Stimulated activated CD4-positive, alpha-beta T cell treated with anti-CD3 and anti-CD28 coated beads, Interleukin-12 subunit alpha, Interleukin-12 subunit beta, amount 100 ng/mL, for 4 hours (primary cell): ENCODE data around the gene ZNF248.
"Not testable (repeated sequence)": the region's sequence is repeated elsewhere in the genome, so short reads cannot be mapped to it uniquely, and the experiment has no call there.

Experiments
- DNase-seq: peaks from one replicate; pipeline ENCODE4 v3.0.0-alpha.2; 2020

Gene ZNF248

DNA sequence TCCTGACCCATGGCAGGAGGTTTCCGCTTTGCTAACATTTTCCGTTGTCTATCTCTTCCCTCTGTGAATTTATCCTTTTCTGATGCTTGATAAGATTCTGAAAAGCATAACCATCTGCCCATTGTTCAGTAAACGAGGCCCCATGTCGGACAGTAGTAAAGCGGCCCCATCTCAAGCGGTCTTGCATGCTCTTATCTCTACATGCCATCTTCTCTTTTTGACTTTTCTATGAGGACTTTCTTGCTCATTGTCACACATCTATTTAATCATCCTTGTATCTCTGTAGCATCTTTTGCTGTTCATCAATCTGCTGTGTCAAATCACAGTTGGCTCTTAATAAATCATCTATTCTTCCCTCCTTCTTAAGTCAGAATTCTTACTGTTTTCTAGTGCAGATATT is 37.6 kb downstream of the ZNF248 start:
- DNase-seq, result no peak

DNA sequence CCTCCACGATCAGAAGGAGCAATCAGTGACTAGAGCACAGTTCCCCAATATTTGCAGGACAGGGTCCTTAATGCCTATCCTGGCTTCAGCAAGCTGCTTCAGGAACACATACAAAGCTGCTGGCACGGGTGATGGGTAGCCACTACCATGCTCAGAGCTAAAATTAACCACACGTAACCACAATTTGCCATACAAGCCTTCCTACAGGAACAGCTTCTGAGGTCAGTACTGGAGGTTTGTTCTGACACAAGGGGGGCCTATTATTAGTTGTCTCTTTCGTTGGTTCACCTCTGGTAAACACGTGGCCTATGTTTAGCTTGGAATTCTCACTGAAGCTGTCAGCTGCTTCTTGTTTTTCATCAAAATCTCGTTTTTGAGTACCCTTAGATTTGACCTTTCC is 41.1 kb downstream of the ZNF248 start:
- no peak for DNase-seq

DNA sequence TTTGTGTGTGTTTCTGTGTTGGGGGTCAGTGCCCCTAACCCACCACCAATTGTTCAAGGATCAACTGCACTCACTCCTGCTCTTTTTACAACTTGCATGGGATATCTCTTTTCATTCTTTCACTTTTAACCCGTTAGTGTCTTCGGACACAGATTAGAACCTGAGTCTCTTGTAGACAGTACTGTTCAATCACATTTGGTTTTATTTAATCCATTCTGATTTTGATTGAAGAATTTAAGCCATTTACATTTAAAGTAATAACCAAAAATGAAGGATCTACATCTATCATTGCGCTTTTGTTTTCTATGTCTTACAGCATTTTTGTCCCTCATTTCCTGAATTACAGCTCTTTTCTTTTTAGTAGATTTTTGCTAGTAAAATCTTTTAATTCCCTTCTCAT is 43.6 kb downstream of the ZNF248 start:
- no peak for DNase-seq

DNA sequence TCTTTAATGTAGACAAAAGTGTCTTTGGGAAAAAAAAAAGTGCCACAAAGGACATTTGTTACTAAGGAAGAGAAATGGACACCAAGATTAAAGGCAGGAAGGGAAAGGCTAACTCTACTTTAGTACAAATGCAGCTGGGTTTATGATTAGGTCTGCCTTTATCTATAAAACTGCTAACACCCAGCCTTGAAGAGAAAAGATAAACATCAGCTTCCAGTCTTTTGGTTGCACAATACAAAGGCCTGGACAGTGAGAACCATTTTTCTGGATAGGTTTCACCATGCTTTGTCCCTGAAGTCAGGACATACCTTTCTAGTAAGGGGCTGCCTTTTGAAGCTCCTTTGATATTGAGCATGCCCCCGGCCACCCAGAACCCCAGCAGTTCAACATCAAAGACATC is 45.1 kb downstream of the ZNF248 start:
- DNase-seq, result no peak

DNA sequence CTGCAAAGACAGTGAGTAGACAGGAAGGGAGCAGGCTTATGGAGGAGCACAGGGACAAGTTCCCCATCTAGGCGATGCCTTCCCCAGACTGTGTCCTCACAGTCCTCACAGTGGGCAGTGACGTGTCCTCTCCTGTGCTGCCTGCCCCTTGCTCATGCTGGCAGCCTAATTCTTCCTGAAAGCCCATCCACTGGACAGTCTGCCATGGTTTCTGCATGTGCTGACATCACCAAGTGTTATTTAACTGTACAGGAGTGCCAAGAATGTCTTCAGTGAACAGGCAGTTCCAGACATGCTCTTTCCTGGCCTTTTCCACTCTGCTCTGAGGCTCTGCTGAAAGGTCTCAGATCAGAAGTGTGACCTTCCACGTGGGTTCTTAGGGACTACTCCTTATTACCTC is 54.1 kb downstream of the ZNF248 start:
- DNase-seq, result no peak

DNA sequence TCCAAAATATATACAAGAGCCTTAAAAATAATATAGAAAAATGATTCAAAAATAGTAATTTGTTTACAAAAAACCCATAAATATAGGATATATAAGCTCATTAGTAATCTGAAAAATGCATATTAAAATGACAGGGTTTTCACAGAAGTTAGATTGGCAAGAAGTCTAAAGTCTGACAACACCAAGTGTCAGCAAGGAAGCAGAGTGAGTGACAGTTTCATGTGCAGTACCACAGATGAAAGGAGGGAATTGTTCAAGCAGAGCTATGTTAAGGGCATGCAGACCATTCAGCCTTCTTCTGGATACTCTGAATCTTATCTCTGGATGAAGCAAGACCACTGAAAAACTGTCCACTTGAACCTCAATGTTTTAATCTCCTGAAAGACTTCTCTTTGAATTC is 55.9 kb downstream of the ZNF248 start:
- DNase-seq, result no peak

DNA sequence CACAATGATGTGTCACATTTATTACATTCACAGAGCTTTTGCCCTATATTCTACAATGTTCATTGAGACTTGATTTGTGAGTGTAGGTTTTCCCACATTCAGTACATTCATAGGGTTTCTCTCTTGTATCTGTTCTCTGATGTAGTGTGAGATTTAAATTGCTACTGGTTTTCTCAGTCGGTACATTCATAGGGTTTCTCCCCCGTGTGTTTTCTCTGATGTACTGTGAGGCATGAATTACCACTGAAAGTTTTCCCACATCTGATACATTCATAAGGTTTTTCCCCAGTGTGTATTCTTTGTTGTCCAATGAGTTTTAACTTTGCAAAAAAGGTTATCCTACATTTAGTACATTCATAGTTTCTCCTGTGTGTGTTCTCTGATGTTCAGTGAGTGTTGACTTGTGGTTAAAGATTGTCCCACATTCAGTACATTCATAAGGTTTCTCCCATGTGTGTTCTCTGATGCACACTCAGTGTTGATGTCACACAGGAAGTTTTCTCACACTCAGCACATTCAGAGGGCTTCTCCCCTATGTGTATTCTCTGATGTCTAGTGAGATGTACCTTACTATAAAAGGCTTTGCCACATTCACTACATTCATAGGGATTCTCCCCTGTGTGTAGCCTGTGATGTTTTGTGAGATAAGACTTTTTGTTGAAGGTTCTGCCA is 63.0 kb downstream of the ZNF248 start:
- no peak for DNase-seq

DNA sequence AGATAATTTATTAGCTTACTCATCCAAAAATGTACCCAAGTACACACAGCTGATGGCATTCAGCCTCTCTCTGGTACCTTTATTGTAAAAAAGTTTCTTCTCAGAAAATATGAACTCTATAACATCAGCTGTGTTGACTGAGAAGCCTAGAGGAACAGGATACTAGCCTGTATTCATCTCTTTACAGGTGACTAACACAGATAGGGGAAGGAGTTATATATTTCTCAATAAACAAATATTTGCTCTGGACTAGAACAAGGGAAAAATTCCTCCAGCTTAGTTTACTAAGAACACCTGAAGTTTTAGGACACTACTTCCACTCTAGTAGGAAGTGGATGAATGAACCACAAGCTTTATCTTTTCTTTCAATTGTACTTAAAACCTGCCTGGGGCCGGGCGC is 67.8 kb downstream of the ZNF248 start:
- no peak for DNase-seq

DNA sequence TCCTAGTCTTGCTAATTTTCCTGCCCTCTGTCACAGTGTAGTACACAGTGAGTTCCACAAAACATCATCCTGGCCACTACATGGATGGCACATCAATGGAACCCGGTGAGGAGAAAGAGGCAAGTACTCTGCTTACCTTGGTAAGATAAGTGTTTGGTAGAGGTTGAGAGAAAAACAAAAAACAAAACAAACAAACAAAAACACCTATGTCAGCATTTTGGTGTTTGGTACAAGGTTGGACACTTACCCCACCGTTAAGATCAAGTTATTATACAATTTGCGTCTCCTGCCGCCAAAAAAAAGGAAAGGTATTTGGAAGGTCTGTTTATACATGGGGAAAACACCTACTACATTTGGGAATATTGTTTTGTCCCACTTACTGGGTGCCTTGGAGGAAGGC is 72.7 kb downstream of the ZNF248 start:
- no peak for DNase-seq

DNA sequence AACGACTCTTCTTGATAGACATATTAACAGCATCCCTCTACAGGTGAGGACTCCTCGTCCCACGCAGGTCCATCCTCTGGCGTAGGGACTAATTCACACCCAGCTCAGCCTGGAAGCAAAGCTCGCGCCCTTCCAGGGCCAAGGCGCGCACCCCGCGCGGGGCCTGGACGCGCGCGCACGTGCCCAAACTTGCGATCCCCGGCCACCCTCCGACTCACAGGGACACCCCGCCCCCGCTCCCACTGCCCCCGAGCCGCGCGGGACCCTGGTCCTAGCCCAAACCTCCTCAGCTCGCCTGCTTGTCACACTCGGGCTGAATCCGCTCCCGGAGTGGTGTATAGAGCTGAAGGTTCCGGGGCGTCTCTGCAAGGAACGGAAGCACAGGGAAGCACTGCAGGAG is 76.9 kb downstream of the ZNF248 start:
- no peak for DNase-seq

DNA sequence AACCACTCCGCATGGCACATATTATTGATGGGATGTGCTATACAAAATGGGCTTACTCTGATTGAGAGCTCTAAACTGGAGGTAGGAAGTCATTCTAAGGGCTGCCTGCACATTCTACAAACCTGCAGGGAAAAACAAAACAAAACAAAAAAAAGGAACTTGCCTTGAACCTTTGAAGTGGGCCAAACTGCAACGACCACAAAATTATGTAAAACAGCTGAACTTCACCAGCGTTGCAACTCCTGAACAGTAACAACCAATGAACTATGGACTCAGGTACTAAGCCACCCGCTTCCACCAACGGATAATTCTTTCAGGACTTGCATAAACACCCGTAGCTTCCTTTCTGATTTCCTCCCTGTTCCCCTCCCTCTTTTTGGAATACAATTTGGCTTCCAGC is 80.4 kb downstream of the ZNF248 start:
- no peak for DNase-seq

DNA sequence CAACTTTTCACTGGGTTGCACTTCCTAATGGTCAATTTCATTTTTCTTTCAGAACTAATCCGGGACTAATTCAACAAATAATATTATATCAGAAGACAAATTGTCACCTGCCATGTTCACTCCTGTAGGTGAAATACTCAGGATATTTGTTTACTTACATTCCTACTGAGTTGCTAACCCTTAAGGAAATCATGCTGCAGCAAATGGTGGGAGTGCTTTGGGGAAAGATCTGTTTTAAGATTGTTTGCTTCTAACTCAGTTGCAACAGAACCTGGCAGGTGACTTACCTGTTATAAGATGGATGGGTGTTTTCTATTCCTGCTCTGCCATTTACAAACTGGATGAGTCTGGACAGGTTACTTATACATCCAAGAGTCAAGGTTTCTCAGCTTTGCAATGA is 81.8 kb downstream of the ZNF248 start:
- no peak for DNase-seq

DNA sequence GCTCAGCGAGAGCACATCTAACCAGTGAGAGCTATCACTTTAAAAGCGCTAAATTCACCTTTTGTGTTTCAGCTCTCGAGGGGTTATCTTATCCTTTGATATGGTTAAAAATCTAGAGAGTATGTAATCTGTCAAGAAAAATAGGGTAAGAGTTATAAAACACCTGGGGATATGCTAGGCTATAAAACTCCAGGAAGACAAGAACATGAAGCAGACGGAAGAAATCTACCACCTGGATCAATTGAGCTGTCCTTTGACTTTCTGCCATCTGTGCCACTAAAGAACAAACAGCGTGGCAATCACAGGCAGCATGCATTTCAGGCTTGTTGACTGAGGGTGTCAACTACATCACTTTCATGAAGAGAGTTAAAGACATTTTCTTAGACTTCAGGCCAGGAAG is 83.1 kb downstream of the ZNF248 start:
- no peak for DNase-seq

DNA sequence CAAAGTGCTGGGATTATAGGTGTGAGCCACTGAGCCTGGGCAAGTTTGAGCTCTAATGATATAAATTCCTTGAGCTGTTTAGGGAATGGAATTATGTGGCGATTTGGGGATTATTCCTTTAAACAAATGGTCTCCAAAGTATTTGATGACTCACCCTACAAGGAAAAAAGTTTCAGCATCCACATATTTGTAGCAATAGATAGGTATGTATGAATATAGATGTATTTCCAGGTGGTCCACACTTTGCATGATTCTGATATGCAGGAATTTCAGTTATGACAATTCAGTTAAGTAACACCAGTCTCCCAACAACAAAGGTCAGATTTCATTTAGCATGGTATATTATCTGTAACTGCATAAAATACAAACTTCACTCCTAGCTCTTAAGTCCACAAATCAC is 92.2 kb downstream of the ZNF248 start:
- DNase-seq, result no peak

DNA sequence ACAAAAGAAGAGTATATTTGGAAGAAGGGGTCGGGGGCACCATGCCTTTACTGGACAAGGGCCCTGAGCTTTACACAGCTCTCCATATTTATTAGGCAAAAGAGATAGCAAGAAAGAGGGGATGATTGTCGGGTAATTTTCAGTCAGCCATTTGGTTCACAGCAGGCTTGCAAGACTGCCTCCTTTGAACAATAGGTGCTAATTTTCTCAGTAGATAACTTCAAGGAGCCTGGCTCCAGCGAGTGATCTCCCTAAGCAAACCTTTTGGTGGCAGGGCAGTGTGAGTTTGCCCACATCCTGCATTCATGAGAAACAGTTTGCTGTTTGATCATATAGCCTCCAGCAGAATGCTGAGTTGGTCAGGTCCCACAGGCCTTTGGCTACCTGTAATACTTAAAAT is 94.3 kb downstream of the ZNF248 start:
- no peak for DNase-seq

DNA sequence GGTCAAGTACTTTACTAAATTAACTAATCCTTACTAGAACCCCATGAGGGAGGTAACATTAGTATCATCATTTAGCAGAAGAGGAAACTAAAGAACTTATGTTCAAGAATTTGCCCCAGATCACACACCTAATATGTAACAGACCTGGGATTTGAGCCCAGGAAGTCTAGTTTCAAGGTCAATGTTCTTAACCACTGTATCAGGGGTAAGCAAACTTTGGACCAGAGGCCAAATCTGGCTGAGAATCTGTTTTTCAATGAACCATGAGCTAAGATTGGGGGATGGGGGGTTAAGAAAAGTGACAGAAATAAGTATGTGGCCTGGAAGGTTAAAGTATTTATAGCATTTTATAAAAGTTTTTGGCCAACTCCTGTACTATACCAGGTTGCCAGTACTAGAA is 95.1 kb downstream of the ZNF248 start:
- no peak for DNase-seq

DNA sequence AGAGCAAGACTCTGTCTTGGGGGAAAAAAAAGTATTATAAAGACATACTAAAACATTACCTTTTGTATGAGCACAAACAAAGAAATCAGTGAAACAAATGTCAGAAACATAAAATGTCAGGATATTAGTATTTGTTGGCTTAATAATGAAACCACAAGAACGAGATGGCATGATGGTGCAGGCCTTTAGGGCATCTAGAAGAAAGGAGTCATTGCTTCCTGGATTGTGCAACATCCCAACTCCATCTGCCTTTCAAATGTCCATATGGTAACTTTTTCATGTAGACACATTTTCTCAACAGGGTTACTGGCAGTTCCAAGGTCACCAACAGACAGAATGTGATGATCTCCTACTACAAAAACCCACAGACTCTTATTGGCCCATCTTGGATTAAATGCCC is 96.6 kb downstream of the ZNF248 start:
- DNase-seq, result no peak

DNA sequence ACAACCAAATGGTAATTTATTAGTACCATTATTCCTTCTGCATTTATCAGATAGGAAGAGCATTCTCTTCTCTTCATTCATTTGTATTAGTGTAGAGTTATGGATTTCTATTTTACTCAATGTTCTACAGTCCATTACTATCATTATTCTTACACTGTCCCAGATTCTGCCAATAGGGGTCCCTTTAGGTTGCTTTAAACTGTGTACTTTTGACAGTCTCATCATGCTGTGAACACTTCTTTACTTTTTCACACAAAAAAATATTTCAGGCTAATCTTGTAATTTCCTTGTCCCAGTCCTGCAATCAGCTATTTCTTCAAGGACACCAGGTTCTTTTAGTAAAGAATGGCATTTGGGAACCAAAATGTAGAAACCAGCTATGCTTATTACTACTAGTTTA is 99.3 kb downstream of the ZNF248 start:
- DNase-seq, result no peak

DNA sequence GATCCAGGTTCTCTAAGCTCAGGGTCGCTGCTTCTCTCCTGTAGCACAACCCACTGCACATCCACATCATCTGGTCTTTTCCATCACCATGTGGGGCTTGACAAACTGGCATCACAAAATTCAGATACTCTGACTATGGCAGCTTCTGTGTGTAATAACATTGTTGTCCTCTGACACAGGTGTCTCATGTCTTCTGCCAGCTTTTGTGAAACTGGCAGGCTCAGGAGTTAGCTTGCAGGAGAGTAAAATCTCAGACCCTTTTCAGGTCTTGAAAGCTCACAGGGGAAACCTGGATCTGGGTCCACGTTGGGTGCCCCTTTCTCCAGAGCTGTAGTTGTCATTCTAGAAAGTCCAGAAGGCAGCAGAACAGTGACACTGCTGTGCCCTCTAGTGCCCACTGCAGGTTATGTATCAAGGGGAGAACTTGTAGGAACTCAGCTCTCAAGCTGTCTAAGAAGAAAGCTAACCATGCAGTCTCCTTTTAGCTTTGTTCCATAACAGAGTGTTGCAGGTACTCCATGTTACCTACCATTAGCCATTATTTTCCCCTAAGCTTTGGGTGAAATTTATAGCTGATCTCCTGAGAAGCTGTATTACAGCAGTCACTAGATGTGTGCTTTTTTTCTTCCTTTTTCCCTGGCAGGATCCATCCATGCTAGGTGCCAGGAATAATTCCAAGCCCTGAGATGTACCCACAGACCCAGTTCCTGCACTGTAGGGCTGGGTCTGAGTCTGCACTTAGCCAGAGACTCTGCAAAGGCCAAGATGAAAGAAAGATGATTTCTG is 102.7 kb downstream of the ZNF248 start:
- DNase-seq, result no peak

DNA sequence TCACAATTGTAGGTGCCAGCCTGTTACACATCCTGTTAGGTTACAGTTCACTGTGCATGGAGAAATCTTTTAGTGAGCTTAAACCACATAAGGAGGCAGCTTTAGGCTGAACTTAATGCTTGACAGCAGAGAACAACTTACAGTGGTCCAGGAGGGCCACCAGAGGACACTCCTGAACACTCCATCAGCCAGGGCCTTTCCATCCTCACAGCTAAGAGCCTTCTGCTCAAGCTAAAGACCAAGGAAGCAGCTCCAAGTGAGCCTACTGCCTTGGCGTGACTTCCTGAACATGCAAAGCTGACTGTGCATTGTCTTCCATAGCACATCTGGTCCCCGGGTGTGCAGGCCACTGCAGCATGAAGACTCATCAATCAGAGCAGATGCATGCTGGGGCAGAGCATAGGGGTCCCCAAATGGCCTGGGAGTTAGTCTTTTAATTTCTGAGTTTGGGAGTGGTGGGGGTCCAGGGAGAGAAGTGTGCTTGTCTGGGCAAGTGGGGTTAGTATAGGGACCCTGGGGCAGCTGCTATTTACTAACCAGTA is 105.0 kb downstream of the ZNF248 start:
- DNase-seq, result no peak

DNA sequence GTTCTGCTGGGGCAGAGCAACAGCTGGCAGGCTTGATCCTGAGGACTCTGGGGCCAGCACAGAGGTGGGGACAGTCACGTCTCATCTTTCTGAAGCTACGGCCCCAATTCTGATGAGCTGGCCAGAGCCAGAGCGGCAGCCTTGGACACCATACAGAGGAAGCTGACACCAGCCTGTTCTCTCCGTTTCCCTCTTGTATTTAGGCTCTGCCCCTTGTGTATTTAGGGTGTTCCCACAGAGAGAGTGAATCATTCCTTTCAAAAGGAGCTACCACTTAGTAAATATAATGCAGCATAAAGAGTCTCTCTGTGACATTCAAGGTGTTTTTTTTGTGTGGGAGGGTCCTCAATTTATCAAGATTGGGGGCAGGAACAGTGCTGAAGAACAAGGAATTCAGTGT is 109.2 kb downstream of the ZNF248 start:
- DNase-seq, result no peak

DNA sequence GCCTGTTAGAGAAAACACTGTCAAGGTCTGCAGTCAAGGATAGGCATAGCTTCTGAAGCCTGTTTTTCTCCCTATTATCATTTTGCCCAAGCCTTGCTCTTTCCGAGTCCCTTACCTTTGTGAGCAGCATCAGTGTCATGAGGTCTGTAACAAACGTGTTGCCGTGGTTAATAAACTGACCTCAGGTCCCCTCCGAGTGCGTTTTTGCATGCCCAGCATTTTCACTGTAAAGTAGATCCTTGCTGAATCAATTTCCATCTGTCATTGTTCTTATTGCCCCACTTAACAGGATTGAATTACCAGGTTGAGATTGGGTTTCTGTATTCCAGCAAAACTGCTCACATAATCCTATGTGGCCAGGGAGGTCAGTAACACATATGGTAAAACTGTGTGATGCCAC is 110.3 kb downstream of the ZNF248 start:
- no peak for DNase-seq

DNA sequence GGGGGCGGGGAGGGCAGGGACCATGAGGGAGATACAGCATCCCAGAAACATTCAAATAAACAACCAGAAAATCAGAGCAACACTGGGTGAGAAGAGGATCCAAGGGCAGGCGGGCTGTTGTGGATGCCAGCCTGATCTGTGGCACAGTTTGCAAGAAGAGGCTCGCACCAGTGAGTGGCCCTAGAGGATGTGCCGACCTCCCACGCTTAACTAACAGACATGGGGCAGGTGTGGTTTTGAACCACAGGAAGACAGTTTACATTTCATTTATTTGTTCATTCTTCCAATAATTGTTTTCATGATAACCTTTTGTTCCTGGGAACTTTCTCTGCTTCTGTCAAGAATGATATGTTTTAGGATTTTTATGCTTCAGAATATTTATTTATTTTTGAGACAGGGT is 115.6 kb downstream of the ZNF248 start:
- DNase-seq, result no peak

DNA sequence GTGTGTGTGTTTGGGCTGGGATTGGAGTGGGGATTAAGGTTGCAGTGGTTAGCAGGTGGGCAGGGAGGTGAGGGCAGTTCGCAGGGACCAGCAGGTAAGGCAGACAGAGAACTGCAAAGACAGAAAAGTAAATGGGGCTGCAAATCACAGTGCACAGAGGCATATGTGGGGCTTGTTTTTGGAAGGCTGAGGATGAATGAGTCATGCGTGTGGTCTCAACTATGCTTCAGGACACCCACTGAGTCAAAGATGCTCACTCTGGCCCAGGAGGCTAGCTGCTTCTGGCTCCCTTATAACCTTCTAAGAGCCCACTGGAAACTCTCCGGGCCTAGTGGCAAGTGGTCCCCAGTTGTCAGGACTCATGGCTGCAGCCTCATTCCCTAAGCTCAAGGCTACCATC is 118.2 kb downstream of the ZNF248 start:
- no peak for DNase-seq

DNA sequence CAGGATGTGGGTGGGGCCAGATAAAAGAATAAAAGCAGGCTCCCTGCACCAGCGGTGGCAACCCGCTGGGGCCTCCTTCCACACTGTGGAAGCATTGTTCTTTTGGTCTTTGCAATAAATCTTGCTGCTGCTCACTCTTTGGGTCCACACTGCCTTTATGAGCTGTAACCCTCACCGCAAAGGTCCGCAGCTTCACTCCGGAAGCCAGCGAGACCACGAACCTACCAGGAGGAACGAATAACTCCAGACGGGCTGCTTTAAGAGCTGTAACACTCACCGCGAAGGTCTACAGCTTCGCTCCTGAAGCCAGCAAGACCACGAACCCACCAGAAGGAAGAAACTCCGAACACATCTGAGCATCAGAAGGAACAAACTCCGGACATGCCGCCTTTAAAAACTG is 119.2 kb downstream of the ZNF248 start:
- DNase-seq, result not testable (repeated sequence)
